ENCODE measurements around the gene PAX5.

The PAX5 gene

GRCh38 chr9:36802201-36802920 lies 231.7 kb downstream of the PAX5 start:
- H3K4me3 ChIP-seq: no peak overlapping the region

GRCh38 chr9:36800455-36800854 lies 233.6 kb downstream of the PAX5 start:
- no peak overlapping the region for H3K4me3 ChIP-seq
- no peak overlapping the region for H3K27ac ChIP-seq

More at GRCh38 chr9:36802201-36802920, 231.7 kb downstream of the PAX5 start:
- H3K27ac ChIP-seq: no peak overlapping the region

- no peak overlapping the region for H3K27ac ChIP-seq
These were observed 235.6 kb downstream of the PAX5 start for GRCh38 chr9:36798350-36799065.

GRCh38 chr9:36797471-36798220 lies 236.4 kb downstream of the PAX5 start:
- Histone ChIP-seq H3K4me3 (no peak overlapping the region), H3K27ac (no peak overlapping the region)

More at GRCh38 chr9:36798350-36799065, 235.6 kb downstream of the PAX5 start:
- H3K4me3 ChIP-seq: no peak overlapping the region

GRCh38 chr9:36796671-36797419 lies 237.2 kb downstream of the PAX5 start:
- Histone ChIP-seq H3K4me3 (no peak overlapping the region), H3K27ac (no peak overlapping the region)

- H3K4me3 ChIP-seq: no peak overlapping the region
- no peak overlapping the region for H3K27ac ChIP-seq
These were observed 239.6 kb downstream of the PAX5 start for GRCh38 chr9:36794461-36794860.

- Histone ChIP-seq H3K4me3 (no peak overlapping the region), H3K27ac (no peak overlapping the region)
These were observed 240.8 kb downstream of the PAX5 start for GRCh38 chr9:36793277-36793676.

GRCh38 chr9:36791222-36791950 lies 242.7 kb downstream of the PAX5 start:
- Histone ChIP-seq H3K4me3 (no peak overlapping the region), H3K27ac (no peak overlapping the region)

- Histone ChIP-seq H3K27ac (no peak overlapping the region), H3K4me3 (no peak overlapping the region)
These were observed 244.2 kb downstream of the PAX5 start for GRCh38 chr9:36789886-36790285.

- H3K4me3 ChIP-seq: no peak overlapping the region
These were observed 245.5 kb downstream of the PAX5 start for GRCh38 chr9:36788534-36788933.

GRCh38 chr9:36787709-36788108 lies 246.4 kb downstream of the PAX5 start:
- no peak overlapping the region for H3K4me3 ChIP-seq
- no peak overlapping the region for H3K27ac ChIP-seq

More at GRCh38 chr9:36788534-36788933, 245.5 kb downstream of the PAX5 start:
- no peak overlapping the region for H3K27ac ChIP-seq
